ENCODE data around the gene ARSG. TPM values are rescaled to one million over a fixed set of nuclear protein-coding genes. Genes with fewer than 3 reads are reported as not detected.
"Not testable (repeated sequence)": the region's sequence is repeated elsewhere in the genome, so short reads cannot be mapped to it uniquely, and the experiment has no call there.

Gene ARSG
- total and polyA plus RNA-seq, 12 donors = 2.1 to 49.6 (median 12.7) TPM

GRCh38 chr17:68413597-68414560, 122.6 kb downstream of the ARSG start:
- peak in 4 of 7 donors; percentile 28 to 62 (median 47) for DNase-seq
- peak in 1 of 2 donors; percentile 17 for TF ChIP-seq POLR2A (IDR thresholded peaks at IDR 0.05)
- peak overlapping the region in 1 of 5 donors; percentile 43 for H3K27ac ChIP-seq
- H3K9me3 ChIP-seq (replicated peaks in 1 of 3); H3K36me3 ChIP-seq (replicated peaks in 1 of 2); intact Hi-C loops (cut with DNase I); H3K27me3 ChIP-seq; H3K4me1 ChIP-seq (replicated peaks in 1 of 2): not testable (repeated sequence)
- H3K4me3 ChIP-seq = peak overlapping the region in 2 of 4 donors; percentile 19 to 41
- WGBS, 4 donors = 3 to 12% (median 6%) methylated on average over 7 to 33 of the region's 34 CpGs

DNA sequence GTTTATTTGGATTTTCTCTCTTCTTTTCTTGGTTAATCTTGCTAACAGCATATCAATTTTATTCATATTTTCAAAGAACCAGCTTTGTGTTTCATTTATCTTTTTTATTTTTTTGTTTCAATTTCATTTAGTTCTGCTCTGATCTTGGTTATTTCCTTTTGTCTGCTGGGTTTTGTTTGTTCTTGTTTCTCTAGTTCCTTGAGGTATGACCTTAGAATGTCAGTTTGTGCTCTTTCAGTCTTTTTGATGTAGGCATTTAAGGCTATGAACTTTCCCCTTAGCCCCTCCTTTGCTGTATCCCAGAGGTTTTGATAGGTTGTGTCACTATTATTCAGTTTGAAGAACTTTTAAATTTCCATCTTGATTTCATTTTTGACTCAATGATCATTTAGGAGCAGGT, 123.6 kb downstream of the ARSG start:
- H3K36me3 ChIP-seq (replicated peaks in 1 of 2); H3K27me3 ChIP-seq; H3K4me1 ChIP-seq (replicated peaks in 1 of 2); H3K27ac ChIP-seq; DNase-seq; H3K9me3 ChIP-seq (replicated peaks in 1 of 3); intact Hi-C loops (cut with DNase I); H3K4me3 ChIP-seq: not testable (repeated sequence)

GRCh38 chr17:68417317-68417716, 126.0 kb downstream of the ARSG start:
- WGBS, 4 donors = 95 to 96% (median 96%) methylated on average over 3 of the region's 3 CpGs
- Histone ChIP-seq H3K4me1 (replicated peaks in 1 of 2) (no peaks in the 10 kb centered on the region), H3K9me3 (replicated peaks in 1 of 3) (peaks cover 0 to 5% (median 0%) of the 10 kb centered on the region in 3 donors), H3K27me3 (no peaks in the 10 kb centered on the region), H3K4me3 (no peak overlapping the region), H3K36me3 (replicated peaks in 1 of 2) (peaks cover 0 to 9% of the 10 kb centered on the region in 2 donors), H3K27ac (no peak overlapping the region)
- intact Hi-C loops (cut with DNase I) = no loop called here
- TF ChIP-seq POLR2A (IDR thresholded peaks at IDR 0.05) = no peak
- TF ChIP-seq CTCF (IDR thresholded peaks at IDR 0.05) = no peak
- DNase-seq = peak in 1 of 7 donors; percentile 27

DNA sequence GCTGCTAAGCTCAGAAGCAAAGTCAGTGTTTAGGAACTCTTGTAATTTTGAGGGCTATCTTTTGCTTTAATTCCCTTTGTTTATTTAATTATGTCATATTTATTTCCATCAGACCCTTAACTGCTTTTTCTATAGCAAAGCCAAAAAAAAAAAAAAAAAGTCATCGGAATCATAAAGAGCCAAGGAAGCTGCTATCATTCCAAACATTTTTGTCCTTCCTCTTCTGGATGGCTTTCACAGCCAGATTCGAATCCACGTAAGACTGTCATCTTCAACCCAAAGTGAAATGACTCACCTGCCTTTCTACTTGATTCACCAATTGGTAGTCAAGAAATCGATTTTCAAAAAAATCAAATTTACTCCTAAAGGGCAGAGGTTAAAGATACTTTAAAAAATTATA, 127.6 kb downstream of the ARSG start:
- WGBS, 4 donors = 67 to 82% (median 75%) methylated on average over 4 of the region's 4 CpGs
- TF ChIP-seq CTCF (IDR thresholded peaks at IDR 0.05) (no peak), POLR2A (IDR thresholded peaks at IDR 0.05) (no peak)
- no peak overlapping the region for H3K27ac ChIP-seq
- H3K4me3 ChIP-seq = no peak overlapping the region
- intact Hi-C loops (cut with DNase I) = no loop called here
- no peaks in the 10 kb centered on the region for H3K4me1 ChIP-seq (replicated peaks in 1 of 2)
- DNase-seq = no peak
- peaks cover 0 to 16% of the 10 kb centered on the region in 2 donors for H3K36me3 ChIP-seq (replicated peaks in 1 of 2)
- H3K9me3 ChIP-seq (replicated peaks in 1 of 3) = peaks cover 0 to 5% (median 0%) of the 10 kb centered on the region in 3 donors
- H3K27me3 ChIP-seq = no peaks in the 10 kb centered on the region

DNA sequence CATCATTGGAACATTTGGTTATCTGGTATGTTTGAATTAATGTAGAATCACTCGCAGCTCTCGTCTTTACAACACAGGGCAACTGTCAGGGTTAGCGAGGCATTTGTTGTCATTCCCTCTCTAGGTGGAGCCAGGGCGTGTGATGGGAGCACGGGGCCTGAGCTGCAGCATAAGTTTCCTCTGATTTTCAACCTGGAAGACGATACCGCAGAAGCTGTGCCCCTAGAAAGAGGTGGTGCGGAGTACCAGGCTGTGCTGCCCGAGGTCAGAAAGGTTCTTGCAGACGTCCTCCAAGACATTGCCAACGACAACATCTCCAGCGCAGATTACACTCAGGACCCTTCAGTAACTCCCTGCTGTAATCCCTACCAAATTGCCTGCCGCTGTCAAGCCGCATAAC, 128.8 kb downstream of the ARSG start:
- WGBS, 4 donors = 93 to 96% (median 94%) methylated on average over 14 of the region's 14 CpGs
- no peaks in the 10 kb centered on the region for H3K4me1 ChIP-seq (replicated peaks in 1 of 2)
- no peak for TF ChIP-seq POLR2A (IDR thresholded peaks at IDR 0.05)
- TF ChIP-seq CTCF (IDR thresholded peaks at IDR 0.05) = no peak
- no peaks in the 10 kb centered on the region for H3K27me3 ChIP-seq
- H3K36me3 ChIP-seq (replicated peaks in 1 of 2) = peaks cover 0 to 27% of the 10 kb centered on the region in 2 donors
- H3K4me3 ChIP-seq = no peak overlapping the region
- H3K27ac ChIP-seq = no peak overlapping the region
- intact Hi-C loops (cut with DNase I) = no loop called here
- H3K9me3 ChIP-seq (replicated peaks in 1 of 3) = peaks cover 0 to 5% (median 0%) of the 10 kb centered on the region in 3 donors
- peak in 1 of 7 donors; percentile 45 for DNase-seq
